ENCODE data around the gene XKR8. TPM values are rescaled to one million over a fixed set of nuclear protein-coding genes. Genes with fewer than 3 reads are reported as not detected.

Gene XKR8
- polyA plus RNA-seq, 6 donors from 2014 or later, result 5.0 to 9.7 (median 8.3) TPM

DNA sequence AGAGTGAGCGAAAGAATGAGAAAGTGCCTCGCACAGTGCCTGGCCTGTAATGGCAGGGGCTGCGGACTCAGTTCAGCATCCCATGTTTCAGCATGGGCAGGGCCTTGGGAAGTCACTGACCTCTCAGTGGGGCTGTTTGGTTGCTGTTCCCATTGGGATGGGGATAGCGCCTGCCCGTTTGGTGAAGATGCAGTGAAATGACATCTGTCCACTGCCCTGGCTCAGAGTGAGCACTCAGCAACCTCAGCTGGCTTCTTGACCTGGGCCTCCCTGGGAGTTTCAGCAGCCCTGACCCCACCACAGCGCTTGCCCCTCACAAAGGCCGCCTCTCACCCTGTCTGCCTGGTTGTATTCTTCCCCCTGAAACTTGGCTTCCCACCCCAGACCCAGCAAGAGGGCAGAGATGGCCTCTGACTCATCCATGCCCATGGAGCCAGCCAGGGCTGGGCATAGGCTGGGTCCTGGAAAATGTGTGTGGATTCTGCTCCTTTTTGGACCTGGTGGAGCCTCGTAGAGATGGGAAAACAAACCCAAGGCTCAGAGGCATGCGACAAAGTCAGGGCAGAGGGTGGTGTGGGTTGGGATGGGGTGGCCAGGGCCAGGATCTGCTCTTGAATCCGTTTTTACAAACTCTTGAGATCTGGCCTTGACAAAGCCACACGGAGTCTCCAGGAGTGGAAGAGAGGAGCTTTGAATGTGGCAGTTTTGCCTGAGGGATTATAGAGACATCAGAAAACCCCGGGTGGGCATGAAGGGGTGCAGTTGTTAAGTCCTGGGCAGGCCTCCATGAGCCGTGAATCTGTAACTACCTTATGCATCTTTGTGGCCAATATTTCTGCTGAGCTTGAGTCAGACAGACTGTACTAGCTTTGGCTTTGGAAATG, 1.2 kb downstream of the XKR8 start:
- H3K27ac Mint-ChIP-seq, result peak overlapping the region in 5 of 6 donors; percentile 63 to 87 (median 85)
- peak overlapping the region; percentile 81 to 93 (median 88) for H3K4me3 Mint-ChIP-seq
- peaks cover 4 to 14% (median 13%) of the 10 kb centered on the region in 3 donors for H3K27me3 Mint-ChIP-seq
- H3K9me3 Mint-ChIP-seq, result no peaks in the 10 kb centered on the region
- peaks cover 6 to 27% (median 20%) of the 10 kb centered on the region in 3 donors for H3K4me1 Mint-ChIP-seq
- H3K36me3 Mint-ChIP-seq, result no peaks in the 10 kb centered on the region
- no peak for ATAC-seq (ENCODE audit: low read depth in 2 of 2)
- no peak for DNase-seq

DNA sequence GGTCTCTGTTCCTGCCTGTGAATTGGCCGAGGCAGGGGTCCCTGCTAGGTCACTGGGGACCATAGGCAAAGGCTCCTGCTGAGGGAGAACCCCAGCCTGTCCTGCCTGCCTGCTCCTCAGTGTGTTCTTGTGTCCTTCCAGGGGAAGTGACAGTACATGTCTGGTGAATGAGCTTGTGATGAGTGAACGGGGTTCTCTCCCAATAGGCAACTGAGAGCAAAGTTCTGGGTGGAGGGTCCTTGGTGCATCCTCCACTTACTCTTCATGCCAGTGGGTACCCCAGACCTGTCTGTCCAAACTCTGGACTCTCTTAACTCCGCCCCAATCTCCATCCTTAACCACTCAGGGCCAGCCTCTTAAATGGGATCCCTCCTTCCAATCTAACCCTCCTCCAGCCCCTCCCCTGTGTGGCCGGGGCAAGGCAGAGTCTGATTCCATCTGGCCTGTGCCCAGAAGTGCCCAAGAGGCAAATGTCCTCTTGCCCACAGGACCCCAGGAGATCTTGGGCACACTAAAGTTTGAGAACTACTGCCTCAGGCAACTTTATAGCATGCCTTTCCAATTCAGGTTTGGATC, 2.0 kb downstream of the XKR8 start:
- Mint-ChIP-seq H3K4me1 (peaks cover 6 to 27% (median 20%) of the 10 kb centered on the region in 3 donors), H3K9me3 (no peaks in the 10 kb centered on the region), H3K27me3 (peaks cover 0 to 7% (median 6%) of the 10 kb centered on the region in 3 donors), H3K27ac (peak overlapping the region in 4 of 6 donors; percentile 40 to 85 (median 70)), H3K36me3 (no peaks in the 10 kb centered on the region), H3K4me3 (peak overlapping the region in 7 of 8 donors; percentile 74 to 90 (median 88))
- no peak for ATAC-seq (ENCODE audit: low read depth in 2 of 2)
- DNase-seq, result no peak

DNA sequence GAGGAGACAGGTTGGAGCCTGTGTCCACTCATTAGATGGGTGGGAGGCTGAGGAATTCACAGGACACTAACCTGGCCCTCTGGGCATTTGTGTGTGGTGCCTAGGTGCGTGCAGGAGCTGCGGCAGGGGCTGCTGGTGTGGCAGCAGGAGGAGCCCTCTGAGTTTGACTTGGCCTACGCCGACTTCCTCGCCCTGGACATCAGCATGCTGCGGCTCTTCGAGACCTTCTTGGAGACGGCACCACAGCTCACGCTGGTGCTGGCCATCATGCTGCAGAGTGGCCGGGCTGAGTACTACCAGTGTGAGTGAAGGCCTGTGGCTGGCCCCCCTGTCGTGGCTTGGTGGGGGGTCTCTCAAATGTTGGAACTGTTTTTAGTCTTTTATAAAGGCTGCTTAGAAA, 3.6 kb downstream of the XKR8 start:
- peaks cover 0 to 27% (median 20%) of the 10 kb centered on the region in 3 donors for H3K4me1 Mint-ChIP-seq
- DNase-seq (no peak), ATAC-seq (ENCODE audit: low read depth in 2 of 2) (no peak)
- no peaks in the 10 kb centered on the region for H3K9me3 Mint-ChIP-seq
- no peaks in the 10 kb centered on the region for H3K27me3 Mint-ChIP-seq
- peak overlapping the region in 1 of 6 donors; percentile 54 for H3K27ac Mint-ChIP-seq
- peak overlapping the region in 1 of 8 donors; percentile 33 for H3K4me3 Mint-ChIP-seq
- no peaks in the 10 kb centered on the region for H3K36me3 Mint-ChIP-seq

DNA sequence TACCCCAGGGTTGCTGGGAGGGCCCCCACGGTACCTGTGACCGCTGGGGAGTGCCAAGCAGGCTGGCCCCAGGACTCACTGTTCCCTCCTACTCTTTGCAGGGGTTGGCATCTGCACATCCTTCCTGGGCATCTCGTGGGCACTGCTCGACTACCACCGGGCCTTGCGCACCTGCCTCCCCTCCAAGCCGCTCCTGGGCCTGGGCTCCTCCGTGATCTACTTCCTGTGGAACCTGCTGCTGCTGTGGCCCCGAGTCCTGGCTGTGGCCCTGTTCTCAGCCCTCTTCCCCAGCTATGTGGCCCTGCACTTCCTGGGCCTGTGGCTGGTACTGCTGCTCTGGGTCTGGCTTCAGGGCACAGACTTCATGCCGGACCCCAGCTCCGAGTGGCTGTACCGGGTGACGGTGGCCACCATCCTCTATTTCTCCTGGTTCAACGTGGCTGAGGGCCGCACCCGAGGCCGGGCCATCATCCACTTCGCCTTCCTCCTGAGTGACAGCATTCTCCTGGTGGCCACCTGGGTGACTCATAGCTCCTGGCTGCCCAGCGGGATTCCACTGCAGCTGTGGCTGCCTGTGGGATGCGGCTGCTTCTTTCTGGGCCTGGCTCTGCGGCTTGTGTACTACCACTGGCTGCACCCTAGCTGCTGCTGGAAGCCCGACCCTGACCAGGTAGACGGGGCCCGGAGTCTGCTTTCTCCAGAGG, 6.8 kb downstream of the XKR8 start:
- Mint-ChIP-seq H3K27ac (peak overlapping the region in 1 of 6 donors; percentile 74), H3K36me3 (no peaks in the 10 kb centered on the region), H3K9me3 (no peaks in the 10 kb centered on the region), H3K27me3 (no peaks in the 10 kb centered on the region), H3K4me3 (peak overlapping the region in 1 of 8 donors; percentile 66), H3K4me1 (peaks cover 0 to 11% (median 6%) of the 10 kb centered on the region in 3 donors)
- ATAC-seq (ENCODE audit: low read depth in 2 of 2) (no peak), DNase-seq (no peak)

DNA sequence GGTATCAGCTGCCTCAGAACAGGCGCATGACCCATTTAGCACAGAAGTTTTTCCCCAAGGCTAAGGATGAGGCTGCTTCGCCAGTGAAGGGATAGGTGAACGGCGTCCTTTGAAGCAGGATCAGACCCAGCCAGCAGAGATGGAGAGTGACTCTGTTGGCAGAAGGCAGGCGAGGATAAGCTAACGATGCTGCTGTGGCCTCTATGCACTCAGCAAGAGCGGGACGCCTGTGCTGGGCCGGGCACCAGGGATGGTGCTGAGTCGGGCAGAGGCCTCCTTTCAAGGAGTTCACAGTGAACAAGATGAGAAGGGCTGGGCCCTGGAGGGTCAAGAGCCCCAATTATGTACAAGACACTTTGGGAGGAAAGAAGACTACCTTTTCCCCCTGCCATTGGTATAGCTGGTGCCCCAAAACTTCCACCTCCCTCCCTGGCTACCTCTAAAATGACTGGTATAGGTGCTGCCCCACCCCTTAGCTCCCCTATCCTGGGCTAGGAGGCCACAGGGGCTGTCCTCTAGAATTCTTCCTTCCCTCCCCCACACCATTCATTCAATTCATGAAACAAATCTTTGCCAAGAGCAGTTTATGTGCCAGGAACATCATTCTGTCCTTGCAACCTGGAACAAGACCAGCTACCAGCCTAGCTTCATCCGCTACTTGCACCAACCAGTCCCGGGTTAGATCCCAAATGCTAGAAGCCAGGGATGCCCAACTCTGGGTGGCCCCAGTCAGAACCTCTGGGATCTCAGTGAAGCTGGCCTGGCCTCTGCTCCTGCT, 7.5 kb downstream of the XKR8 start:
- no peaks in the 10 kb centered on the region for H3K36me3 Mint-ChIP-seq
- no peak for DNase-seq
- no peaks in the 10 kb centered on the region for H3K9me3 Mint-ChIP-seq
- no peaks in the 10 kb centered on the region for H3K27me3 Mint-ChIP-seq
- H3K27ac Mint-ChIP-seq, result peak overlapping the region in 2 of 6 donors; percentile 78 to 88
- peaks cover 0 to 6% (median 0%) of the 10 kb centered on the region in 3 donors for H3K4me1 Mint-ChIP-seq
- no peak overlapping the region for H3K4me3 Mint-ChIP-seq
- no peak for ATAC-seq (ENCODE audit: low read depth in 2 of 2)

DNA sequence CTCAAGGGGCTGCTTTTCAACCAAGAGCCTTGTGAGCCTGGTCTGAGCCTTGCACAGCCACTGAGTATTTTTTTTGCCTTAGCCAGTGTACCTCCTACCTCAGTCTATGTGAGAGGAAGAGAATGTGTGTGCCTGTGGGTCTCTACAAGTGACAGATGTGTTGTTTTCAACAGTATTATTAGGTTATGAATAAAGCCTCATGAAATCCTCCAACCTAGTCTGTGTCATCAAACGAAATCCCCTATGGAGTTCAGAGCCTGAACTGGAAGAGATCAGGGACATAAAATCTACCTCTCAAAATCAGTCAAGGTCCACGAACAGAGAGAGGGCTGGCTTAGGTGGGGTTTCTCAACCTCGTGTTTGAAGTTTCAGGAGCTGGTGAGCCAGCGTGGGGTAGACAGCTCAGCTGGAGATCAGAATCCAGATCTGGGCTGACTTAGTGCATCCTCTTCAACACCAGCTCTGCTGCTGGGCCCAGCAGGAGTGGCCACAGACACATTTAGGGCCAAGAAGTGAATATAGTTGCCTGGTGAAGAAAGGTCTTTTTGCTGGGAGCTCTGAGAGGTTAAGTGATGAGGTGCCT, 8.2 kb downstream of the XKR8 start:
- peak overlapping the region in 3 of 6 donors; percentile 4 to 86 (median 31) for H3K27ac Mint-ChIP-seq
- no peaks in the 10 kb centered on the region for H3K36me3 Mint-ChIP-seq
- DNase-seq, result no peak
- H3K4me3 Mint-ChIP-seq, result no peak overlapping the region
- no peaks in the 10 kb centered on the region for H3K9me3 Mint-ChIP-seq
- ATAC-seq (ENCODE audit: low read depth in 2 of 2), result no peak
- H3K4me1 Mint-ChIP-seq, result peaks cover 0 to 6% (median 0%) of the 10 kb centered on the region in 3 donors
- H3K27me3 Mint-ChIP-seq, result no peaks in the 10 kb centered on the region

DNA sequence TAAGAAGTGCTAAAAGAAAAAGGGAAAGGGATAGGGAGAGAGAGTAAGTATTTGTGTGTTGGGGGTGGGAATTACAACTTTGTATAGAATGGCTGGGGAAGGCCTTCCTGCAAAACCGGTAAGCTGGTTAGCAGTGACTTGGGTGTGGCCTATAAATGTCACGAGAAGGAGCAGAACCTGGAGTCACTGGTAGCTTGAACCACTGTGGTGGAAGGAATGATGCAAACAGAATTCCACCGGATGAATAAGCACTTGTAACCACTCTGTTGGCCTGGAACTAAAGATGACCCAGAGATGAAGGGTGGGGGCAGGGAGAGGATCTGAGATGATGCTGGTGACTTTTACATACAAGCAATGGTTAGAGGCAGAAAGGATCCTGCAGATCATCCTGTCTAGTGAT, 8.9 kb downstream of the XKR8 start:
- Mint-ChIP-seq H3K27ac (peak overlapping the region in 3 of 6 donors; percentile 28 to 86 (median 31)), H3K9me3 (no peaks in the 10 kb centered on the region), H3K27me3 (no peaks in the 10 kb centered on the region), H3K36me3 (no peaks in the 10 kb centered on the region), H3K4me3 (peak overlapping the region in 1 of 8 donors; percentile 16), H3K4me1 (peaks cover 0 to 6% (median 0%) of the 10 kb centered on the region in 3 donors)
- DNase-seq, result no peak
- no peak for ATAC-seq (ENCODE audit: low read depth in 2 of 2)

DNA sequence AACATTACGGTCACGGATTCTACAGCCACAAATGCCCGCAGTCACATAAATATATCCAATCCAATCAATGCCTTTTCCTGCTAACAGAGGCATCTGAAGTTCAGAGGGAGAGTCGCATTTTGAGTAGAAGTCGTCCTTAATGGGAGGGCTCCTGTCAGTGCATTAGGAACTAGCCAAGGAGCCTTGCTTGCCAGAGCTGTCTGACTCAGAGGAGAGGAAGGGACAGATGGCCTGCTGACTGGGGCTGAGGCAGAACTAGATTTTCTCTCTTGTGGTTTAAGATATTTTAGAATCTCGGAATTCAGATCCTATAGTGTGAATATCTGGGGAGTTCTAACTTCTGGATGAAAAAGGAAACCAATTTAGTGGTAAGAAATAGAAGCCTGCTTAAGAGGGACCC, 10.6 kb downstream of the XKR8 start:
- no peaks in the 10 kb centered on the region for H3K36me3 Mint-ChIP-seq
- no peaks in the 10 kb centered on the region for H3K9me3 Mint-ChIP-seq
- peak overlapping the region in 1 of 6 donors; percentile 12 for H3K27ac Mint-ChIP-seq
- peaks cover 0 to 6% (median 0%) of the 10 kb centered on the region in 3 donors for H3K4me1 Mint-ChIP-seq
- no peak overlapping the region for H3K4me3 Mint-ChIP-seq
- DNase-seq (no peak), ATAC-seq (ENCODE audit: low read depth in 2 of 2) (no peak)
- H3K27me3 Mint-ChIP-seq, result no peaks in the 10 kb centered on the region

DNA sequence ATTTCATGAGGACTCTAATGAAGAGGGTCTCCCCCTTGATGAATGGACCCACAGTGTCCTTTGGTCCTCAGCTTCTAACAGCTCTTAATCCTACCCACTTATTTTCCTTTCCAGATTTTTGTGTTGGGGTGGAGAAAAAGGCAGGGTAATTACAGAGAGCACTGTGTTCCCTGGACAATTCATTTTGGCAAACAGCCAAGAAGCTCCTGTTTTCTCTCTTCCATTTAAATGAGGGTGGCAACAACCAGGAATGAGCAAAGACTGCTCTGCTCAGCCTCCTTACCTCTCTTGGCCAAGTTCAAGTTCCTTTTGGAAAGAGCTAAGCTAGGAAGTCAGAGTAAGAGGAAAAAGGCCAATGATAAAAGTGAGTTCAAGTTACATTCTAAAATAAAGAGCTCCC, 11.9 kb downstream of the XKR8 start:
- H3K4me1 Mint-ChIP-seq, result peaks cover 0 to 6% (median 0%) of the 10 kb centered on the region in 3 donors
- ATAC-seq (ENCODE audit: low read depth in 2 of 2) (no peak), DNase-seq (no peak)
- H3K4me3 Mint-ChIP-seq, result no peak overlapping the region
- no peaks in the 10 kb centered on the region for H3K27me3 Mint-ChIP-seq
- H3K36me3 Mint-ChIP-seq, result no peaks in the 10 kb centered on the region
- H3K27ac Mint-ChIP-seq, result no peak overlapping the region
- H3K9me3 Mint-ChIP-seq, result no peaks in the 10 kb centered on the region

DNA sequence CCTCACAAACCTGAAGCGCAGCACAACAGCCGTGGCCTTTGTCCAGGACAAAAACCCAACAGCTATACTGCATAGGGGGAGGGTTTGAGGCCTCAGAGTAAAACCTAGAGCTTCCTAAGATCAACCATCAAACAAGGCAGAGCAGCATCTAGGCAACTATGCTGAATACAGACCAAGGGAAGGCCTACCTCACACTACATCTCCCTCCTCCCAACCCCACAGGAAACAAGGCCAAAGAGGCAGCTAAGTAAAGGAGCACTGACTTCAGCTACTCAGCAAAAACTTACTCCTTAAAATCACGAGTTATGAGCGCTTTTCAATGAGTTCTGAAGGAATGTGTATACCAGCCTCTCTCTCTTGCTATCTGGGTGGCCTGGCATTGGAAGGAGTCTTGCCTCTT, 12.4 kb downstream of the XKR8 start:
- Mint-ChIP-seq H3K36me3 (peaks cover 3% of the 10 kb centered on the region in 2 donors), H3K27me3 (no peaks in the 10 kb centered on the region), H3K4me1 (peaks cover 0 to 6% (median 0%) of the 10 kb centered on the region in 3 donors), H3K9me3 (no peaks in the 10 kb centered on the region), H3K27ac (peak overlapping the region in 2 of 6 donors; percentile 32 to 38), H3K4me3 (no peak overlapping the region)
- DNase-seq (no peak), ATAC-seq (ENCODE audit: low read depth in 2 of 2) (no peak)

DNA sequence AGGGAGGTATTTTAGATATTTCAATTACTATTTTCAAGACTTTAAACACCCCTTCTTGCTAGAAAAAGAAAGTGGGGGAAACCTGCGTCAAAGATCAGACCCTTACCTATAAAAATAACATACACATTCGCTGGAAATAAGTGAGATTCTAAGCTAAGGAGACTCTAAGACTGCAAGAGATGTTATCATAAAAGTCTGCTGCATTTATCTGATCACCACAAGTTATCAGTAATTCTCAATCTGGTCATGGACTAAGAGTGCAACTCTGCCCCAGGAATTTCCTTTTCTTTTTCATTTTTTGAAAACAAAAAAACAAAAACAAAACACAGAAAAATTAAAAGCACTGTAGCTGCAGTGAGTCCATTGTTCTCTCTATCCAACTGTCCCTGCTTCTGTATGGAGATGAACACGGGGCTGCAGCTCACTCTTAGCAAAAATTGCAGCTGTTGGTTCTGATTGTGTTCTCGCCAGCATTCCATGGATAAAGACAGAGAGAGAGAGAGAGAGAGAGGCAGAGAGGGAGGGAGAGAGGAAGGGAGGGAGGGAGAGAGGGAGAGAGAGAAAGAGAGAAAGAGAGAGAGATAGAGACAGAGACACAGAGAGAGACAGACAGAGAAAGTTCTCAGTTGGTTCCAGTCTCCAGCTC, 14.1 kb downstream of the XKR8 start:
- Mint-ChIP-seq H3K27me3 (no peaks in the 10 kb centered on the region), H3K9me3 (no peaks in the 10 kb centered on the region)
- no peak for ATAC-seq (ENCODE audit: low read depth in 2 of 2)

DNA sequence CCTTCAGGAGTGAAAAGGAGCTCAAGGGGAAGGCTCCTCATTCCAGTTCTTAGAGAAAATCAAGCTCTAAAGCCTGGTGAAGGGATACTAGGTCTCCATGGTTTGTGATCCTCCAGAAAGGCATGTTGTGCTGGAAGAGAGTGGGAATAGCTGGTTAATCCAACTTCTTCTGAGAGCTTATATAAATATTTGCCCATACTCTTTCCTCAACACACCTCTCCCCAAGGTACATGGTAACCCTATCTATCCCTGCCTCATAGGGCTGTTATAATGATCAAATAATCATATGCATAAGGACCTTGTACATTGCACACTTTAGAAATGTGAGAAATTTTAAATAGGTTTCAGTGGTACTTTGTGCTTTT, 14.6 kb downstream of the XKR8 start:
- Mint-ChIP-seq H3K27ac (peak overlapping the region in 2 of 6 donors; percentile 52 to 66), H3K36me3 (peaks cover 5 to 6% of the 10 kb centered on the region in 2 donors), H3K27me3 (no peaks in the 10 kb centered on the region)

More for the DNA sequence above, 14.1 kb downstream of the XKR8 start:
- DNase-seq, result no peak
- Mint-ChIP-seq H3K4me1 (peaks cover 0 to 6% (median 0%) of the 10 kb centered on the region in 3 donors), H3K4me3 (no peak overlapping the region), H3K36me3 (peaks cover 5 to 6% of the 10 kb centered on the region in 2 donors), H3K27ac (peak overlapping the region in 2 of 6 donors; percentile 52 to 66)

More for the DNA sequence above, 14.6 kb downstream of the XKR8 start:
- H3K4me3 Mint-ChIP-seq, result no peak overlapping the region
- peaks cover 0 to 5% (median 0%) of the 10 kb centered on the region in 3 donors for H3K4me1 Mint-ChIP-seq
- H3K9me3 Mint-ChIP-seq, result no peaks in the 10 kb centered on the region
- DNase-seq, result no peak
- no peak for ATAC-seq (ENCODE audit: low read depth in 2 of 2)

All from naive B cell (primary cell).